ENCODE data around the gene SPOP.
"Not testable (repeated sequence)": the region's sequence is repeated elsewhere in the genome, so short reads cannot be mapped to it uniquely, and the experiment has no call there.

Gene SPOP

DNA sequence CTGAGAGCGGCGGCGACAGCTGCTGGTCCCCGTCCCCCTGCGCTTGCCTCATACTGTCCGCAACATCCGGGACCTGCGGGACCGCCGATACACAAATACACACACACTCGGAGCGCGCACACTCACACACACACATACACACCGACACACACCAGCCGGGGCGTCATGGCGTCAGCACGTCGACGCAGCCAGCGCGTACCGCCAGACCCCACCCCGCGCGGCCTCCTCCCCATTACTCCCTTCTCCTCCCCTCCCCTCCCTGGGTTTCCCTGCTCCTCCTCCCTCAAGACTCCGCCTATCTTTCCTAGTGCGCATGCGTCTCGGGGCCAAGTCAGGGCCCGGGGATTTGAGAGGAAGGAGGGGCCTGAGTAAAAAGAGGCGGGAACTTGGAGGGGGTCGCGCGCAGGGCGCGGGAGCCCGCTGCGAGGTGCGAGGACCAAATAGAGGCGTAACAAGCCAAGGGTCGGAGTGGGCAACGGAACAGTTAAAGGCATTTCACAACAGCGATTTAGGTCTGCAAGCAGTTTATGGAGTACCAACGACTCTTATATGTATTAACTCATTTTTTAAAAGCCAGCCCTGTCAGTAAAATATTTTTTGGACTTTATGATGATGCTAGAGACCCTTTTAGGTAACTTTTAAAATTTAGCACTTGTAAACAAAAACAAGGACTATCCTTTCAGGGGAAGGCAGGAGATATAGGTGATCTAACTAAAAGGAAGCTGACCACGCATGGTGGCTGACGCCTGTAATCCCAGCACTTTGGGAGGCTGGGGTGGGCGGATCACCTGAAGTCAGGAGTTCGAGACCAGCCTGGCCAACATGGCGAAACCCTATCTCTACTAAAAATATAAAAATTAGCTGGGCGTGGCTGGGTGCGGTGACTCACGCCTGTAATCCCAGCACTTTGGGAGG is at the start of gene SPOP:
Gene SPOP, minus strand, starts transcription at position 165 of the 915 bp plus-strand sequence. CDS start 55,287 bp downstream, outside the sequence.
- peak within 1 kb of the TSS; percentile 78 for H3K4me3 ChIP-seq (ENCODE audit: low read depth, low read length)
- TF ChIP-seq, protein P1, sequence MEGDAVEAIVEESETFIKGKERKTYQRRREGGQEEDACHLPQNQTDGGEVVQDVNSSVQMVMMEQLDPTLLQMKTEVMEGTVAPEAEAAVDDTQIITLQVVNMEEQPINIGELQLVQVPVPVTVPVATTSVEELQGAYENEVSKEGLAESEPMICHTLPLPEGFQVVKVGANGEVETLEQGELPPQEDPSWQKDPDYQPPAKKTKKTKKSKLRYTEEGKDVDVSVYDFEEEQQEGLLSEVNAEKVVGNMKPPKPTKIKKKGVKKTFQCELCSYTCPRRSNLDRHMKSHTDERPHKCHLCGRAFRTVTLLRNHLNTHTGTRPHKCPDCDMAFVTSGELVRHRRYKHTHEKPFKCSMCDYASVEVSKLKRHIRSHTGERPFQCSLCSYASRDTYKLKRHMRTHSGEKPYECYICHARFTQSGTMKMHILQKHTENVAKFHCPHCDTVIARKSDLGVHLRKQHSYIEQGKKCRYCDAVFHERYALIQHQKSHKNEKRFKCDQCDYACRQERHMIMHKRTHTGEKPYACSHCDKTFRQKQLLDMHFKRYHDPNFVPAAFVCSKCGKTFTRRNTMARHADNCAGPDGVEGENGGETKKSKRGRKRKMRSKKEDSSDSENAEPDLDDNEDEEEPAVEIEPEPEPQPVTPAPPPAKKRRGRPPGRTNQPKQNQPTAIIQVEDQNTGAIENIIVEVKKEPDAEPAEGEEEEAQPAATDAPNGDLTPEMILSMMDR (IDR thresholded peaks at IDR 0.05; ENCODE audit: low read depth, low read length) = no peak

DNA sequence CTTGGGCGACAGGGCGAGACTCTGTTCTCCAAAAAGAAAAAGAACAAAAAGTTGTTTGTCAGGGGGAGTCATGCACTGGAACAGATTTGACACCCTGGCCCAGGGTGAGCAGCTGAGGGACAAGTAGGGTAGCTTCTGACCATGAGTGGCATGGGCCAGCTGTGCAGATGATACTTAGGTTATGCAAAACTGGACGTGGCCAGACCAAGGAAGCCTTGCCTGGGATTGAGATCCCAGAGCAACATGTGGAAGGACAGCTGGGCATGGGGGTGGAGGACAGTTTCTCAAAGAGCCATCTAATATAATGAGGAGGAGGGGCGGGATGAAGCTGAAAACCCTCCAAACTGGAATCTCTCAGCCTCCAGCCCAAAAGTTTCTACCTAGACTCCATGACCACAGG is 49.5 kb upstream of the SPOP start:
- H3K4me3 ChIP-seq (ENCODE audit: low read depth, low read length) = no peak overlapping the region
- TF ChIP-seq, protein P1 (IDR thresholded peaks at IDR 0.05; ENCODE audit: low read depth, low read length) = no peak

DNA sequence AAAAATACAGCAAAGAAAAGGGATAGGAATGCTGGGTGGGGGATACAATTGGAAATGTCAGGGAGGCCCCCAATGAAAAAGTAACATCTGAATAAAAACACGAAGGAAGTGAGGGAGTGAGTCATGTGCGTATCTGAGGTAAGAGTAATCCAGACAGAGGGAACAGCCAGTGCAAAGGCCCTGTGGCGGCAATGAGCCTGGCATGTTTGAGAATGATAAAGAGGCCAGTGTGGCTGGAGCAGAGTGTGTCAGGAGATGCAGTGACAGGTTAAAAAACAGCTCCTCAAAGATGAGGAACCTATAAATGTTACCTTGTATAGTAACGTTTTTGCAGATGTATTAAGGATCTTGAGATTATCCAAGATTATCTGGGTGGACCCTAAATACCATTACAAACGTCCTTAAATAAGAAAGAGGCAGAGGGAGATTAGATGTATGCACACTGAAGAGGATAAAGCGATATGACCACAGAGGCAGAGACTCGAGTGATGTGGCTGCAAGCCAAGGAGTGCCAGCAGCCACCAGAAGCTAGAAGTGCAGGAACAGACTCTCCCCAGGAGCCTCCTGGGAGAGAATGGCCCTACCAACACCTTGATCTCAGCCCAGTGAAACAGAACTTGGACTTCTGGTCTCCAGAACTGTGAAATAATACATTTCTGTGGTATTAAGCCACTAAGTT is 47.7 kb upstream of the SPOP start:
- H3K4me3 ChIP-seq (ENCODE audit: low read depth, low read length) = no peak overlapping the region
- TF ChIP-seq, protein P1 (IDR thresholded peaks at IDR 0.05; ENCODE audit: low read depth, low read length) = no peak

DNA sequence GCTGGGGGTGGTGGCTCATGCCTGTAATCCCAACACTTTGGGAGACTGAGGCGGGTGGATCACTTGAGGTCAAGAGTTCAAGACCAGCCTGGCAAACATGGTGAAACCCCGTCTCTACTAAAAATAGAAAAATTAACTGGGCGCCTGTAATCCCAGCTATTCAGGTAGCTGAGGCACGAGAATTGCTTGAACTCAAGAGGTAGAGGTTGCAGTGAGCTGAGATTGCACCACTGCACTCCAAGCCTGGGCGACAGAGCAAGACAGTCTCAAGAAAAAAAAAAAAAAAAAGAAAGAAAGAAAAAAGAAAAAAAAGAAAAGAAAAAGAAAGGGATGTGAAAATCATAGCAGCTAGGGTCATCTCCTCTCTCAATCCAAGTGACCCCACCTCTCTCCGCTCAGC is 46.7 kb upstream of the SPOP start:
- not testable (repeated sequence) for H3K4me3 ChIP-seq (ENCODE audit: low read depth, low read length)

DNA sequence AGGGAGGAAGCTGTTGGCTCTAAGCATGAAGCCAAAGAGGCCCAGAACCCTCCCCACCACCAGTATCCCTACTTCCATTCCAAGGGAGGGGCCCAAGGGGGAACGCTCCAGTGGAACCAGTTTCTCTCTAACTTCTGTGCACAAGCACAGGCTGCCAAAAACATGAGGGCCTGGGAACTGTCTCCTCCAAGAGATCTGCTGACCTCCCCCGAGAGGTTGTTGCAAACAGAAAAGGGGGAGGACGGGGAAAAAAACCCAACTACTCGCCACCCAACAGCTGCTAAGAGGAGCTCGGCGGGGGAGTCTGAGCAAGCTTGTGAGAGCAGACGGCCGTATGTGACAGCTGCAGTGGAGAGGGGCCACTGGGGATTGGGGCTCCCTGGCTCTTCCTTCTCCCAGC is 45.5 kb upstream of the SPOP start:
- TF ChIP-seq, protein P1 (IDR thresholded peaks at IDR 0.05; ENCODE audit: low read depth, low read length) = no peak
- H3K4me3 ChIP-seq (ENCODE audit: low read depth, low read length) = no peak overlapping the region

DNA sequence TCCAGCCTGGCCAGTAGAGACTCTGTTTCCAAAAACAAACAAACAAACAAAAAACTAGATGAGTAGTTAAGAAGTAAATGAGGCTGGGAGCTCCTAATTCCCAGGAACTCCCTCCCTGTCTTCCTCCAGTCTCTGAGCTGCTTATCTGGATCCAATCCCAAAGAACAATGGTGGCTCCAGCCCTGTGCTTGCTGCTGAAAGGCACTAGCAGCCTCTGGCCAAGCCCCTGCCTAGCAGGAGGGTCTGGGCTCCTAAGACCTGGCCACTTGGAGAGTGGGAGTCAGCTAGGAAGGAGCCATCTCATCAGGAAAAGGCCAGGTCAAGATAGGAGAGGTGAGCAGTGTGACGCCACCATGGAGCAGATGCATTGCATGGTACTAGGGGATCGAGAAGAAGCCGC is 44.2 kb upstream of the SPOP start:
- TF ChIP-seq, protein P1 (IDR thresholded peaks at IDR 0.05; ENCODE audit: low read depth, low read length) = no peak
- H3K4me3 ChIP-seq (ENCODE audit: low read depth, low read length) = no peak overlapping the region

DNA sequence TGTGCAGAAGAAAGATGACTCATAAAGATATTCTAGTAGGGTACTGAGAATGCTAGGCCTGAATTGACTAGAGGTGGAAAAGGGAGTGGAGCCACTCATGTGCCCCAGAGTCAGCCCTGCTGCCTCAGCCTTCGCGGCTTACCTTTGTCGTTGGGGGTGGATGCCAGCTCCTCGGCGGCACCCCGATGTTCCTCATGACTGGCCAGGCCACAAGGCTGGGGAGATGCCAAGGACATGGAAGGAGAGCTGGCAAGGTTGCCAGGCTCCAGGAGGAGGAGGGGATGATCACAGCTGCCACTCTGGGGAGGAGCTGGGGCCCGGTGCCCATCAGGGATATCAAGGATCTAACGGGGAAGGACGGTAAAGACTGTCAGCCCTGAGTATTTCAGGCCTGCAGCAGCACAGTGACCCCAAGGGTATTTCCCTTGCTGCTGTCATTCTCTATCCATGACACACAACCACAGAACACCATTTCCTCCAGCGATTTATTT is 39.5 kb upstream of the SPOP start:
- TF ChIP-seq, protein P1 (IDR thresholded peaks at IDR 0.05; ENCODE audit: low read depth, low read length) = no peak

More for the DNA sequence above, 39.5 kb upstream of the SPOP start:
- no peak overlapping the region for H3K4me3 ChIP-seq (ENCODE audit: low read depth, low read length)

Data from WI38 (cell line).